ENCODE data around the gene ZNF428.

GRCh38 chr19:43622956-43623355 lies 3.5 kb upstream of the ZNF428 start:
- no peak for TF ChIP-seq CTCF (IDR thresholded peaks at IDR 0.05; ENCODE audit: insufficient read depth, low read length, poor library complexity, severe bottlenecking)
- no peak for TF ChIP-seq EZH2phosphoT487 (conservative IDR thresholded peaks at IDR 0.05; ENCODE audit: low read length)
